ENCODE measurements around the gene SPATS1.
"Not testable (repeated sequence)": the region's sequence is repeated elsewhere in the genome, so short reads cannot be mapped to it uniquely, and the experiment has no call there.

The SPATS1 gene

GRCh38 chr6:44311767-44312166 lies 30.7 kb upstream of the SPATS1 start:
- DNase-seq, result no peak

- peak; percentile 91 for DNase-seq
These were observed 29.3 kb upstream of the SPATS1 start, which contains the start of gene AARS2 for GRCh38 chr6:44312901-44313788. Gene AARS2 (minus strand): TSS chr6:44313347. CDS start chr6:44313323, 24 bp downstream.

GRCh38 chr6:44314657-44315056 lies 27.8 kb upstream of the SPATS1 start:
- DNase-seq, result not testable (repeated sequence)

- no peak for DNase-seq
These were observed 26.9 kb upstream of the SPATS1 start for GRCh38 chr6:44315516-44315915.

DNA sequence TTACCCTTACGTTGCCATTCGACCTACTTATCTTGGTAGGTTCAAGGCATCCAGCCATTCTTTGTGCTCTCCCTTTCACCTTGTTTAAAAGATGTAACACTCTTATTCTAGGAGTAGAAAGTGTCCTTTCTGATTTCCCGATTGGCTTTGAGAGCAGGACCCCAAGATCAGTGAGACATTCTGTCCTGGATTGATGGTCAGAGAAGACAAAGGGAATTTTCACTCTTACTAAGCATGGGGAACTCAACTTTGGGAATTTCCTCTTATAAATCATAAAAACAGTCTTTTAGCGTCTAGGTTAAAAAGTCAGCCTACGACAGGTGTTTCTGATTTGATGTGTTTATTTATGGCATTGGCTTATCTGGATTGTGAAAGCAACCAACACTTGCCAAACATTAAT lies 26.5 kb upstream of the SPATS1 start:
- DNase-seq, result no peak

- no peak for DNase-seq
These were observed 26.0 kb upstream of the SPATS1 start for GRCh38 chr6:44316481-44316880.

- not testable (repeated sequence) for DNase-seq
These were observed 25.3 kb upstream of the SPATS1 start for GRCh38 chr6:44317136-44317631.

DNA sequence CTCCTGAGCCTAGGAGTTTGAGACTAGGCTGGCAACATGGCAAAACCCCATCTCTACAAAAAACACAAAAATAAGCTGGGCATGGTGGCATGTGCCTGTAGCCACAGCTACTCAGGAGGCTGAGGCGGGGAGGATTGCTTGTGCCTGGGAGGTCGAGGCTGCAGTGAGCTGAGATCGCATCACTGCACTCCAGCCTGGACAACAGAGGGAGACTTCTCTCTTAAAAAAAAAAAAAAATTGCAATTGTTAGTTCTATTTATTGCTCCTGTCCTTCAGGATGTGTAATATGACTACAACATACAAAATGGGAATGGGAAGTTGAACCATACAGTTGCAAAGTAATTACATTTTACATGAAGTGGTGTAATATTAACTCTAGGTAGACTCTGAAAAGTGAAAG lies 21.2 kb upstream of the SPATS1 start:
- DNase-seq, result no peak

GRCh38 chr6:44327096-44327495 lies 15.4 kb upstream of the SPATS1 start:
- DNase-seq, result no peak

- DNase-seq, result no peak
These were observed 14.7 kb upstream of the SPATS1 start for GRCh38 chr6:44327760-44328159.

GRCh38 chr6:44328203-44328602 lies 14.2 kb upstream of the SPATS1 start:
- DNase-seq, result not testable (repeated sequence)

DNA sequence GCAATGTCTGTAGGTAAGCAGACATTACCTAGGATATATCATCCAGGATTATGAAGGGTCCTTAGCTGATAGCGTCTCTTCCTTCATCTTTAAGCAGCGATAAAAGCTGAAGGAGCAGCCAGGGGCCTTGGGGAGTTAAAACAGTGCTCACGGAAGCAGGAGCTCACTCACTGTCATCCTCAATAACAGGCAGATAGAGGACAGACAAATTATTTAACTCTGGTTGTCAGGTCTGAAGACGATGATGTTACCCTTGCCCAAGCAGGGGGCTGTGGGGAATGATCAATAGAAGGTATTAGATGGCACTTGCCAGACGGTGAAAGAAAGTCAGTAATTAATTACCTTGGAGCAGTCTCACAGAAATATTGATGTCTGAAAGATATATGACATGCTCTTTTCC lies 12.6 kb upstream of the SPATS1 start:
- DNase-seq, result no peak

GRCh38 chr6:44332585-44332984 lies 9.9 kb upstream of the SPATS1 start:
- no peak for DNase-seq

DNA sequence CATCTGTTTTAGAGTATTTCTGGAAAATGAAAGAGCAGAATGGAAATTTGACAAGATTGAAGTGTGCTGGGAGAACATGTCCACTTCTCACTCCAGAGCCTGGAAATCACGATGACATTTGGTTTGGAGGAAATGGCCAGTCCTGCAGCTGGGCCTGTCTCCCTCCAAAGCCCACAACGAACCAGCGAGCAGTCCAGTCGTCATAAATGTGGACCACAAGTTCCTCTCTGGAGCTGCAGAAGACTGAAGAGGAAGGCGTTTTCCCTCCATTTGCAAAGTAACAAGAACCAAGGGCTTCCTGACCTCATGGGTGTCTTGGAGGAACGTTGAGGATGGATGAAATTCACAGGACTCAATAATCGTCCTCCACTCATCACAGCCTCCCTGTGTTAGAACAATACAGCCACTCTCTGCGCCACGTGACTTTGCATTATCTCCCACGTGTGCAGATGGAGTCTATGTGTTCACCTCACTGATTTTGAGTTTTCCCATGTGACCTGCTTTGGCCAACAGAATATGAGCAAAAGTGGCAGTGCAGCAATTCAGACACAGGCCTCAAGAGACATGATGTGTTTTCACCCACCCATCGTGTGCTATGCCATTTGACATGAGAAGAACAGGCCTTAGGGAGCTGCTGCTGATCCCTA lies 9.1 kb upstream of the SPATS1 start:
- no peak for DNase-seq

DNA sequence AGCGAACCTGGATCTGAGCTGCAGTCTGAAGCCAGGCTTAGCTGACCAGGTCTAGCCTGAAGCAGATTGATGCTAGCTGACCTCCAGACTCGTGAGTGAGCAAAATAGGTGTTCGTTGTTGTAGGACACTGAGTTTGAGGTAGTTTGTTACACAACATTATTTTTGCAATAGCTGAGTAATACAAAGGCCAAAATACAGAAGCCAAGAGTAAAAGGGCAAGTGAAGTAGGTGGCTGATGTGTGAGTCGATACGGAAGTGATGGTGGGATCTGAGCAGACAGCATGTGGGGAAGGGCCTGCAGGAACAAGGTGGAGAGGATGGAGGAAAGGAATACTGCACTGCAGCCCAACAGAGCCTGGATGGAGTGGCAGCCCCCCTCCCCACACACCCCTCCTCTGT lies 8.5 kb upstream of the SPATS1 start:
- no peak for DNase-seq

DNA sequence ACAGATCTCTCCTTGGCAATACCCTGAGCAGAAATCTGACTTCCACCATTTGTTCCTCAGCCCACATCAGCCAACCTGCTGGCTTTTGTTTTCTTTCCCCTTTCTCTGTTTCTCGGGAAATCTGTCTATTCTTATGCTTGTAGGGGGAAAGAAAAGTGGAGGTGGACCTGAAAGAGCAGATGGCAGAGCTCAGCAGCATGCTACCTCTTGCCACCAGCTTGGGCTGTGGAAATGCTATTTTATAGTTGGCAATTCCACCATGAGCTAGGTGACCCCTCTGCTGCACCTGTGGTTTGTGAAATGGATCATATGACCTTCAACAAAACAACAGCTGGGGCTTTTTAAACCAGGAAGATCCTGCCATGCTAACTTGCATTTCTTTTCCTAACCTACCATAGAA lies 6.8 kb upstream of the SPATS1 start:
- no peak for DNase-seq

DNA sequence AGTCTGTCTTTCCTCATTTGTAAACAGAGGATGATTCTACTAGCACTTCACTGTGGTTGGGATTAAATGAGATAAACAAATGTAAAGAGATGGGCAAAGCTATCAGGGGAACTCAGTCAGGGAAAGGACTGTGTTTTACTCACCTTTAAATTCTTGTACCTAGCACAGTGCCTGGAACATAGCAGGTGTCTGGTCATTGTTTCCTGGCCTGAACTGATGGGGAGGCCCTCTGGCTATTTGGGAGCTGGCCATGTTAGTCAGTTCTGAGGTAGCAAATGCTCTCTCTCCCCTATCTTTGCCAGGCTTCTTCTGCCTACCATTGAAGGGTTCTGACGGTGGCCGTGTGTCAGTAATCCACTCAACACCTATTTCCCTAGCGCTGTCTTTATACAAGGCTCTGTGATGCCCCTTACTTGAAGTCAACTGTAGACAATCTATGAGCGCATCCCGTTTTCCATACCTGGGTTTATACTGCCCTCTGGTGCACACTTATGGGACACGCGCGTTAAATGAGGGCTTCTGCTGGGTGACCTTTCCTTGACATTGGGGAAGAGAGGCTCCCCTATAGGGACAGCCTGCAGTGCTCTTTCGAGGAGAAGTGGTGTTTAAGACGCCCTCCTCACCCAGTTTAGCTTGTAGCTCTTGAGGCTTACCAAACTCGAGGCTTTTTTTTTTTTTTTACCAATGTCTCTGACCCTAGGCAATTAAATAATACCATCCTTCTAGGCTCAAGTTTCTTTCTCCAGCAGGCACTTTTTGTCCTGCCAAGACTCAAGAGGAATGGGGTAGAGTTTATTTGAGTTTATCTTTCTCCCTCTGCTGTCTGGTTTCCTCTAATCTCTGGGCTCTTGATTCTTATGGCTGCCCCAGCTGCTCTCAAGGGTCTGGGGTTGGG lies 4.0 kb upstream of the SPATS1 start:
- peak; percentile 83 for DNase-seq

DNA sequence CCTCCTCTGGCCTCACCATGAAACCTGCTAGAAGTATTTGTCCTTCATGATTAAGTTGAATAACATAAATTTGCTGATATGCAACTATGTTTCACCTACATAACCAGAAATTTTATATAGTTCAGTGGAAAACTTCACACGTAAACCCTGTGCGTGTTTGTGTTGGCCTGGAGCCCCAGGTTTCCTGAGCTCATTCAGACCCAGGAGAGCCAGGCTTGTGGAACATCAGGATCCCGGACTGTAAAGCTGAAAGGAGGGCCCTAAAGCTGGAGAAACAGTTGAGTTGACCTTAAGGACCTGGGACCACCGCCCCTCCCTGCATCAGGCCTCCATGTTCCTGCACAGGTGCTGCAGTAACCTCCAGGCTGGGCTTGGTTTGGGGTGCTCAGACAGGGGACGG lies 3.1 kb upstream of the SPATS1 start:
- no peak for DNase-seq

GRCh38 chr6:44339763-44340625 lies 2.5 kb upstream of the SPATS1 start:
- no peak for DNase-seq

GRCh38 chr6:44341095-44341890 lies 1.2 kb upstream of the SPATS1 start:
- no peak for DNase-seq

GRCh38 chr6:44342052-44342451 lies 398 bp upstream of the SPATS1 start:
- DNase-seq, result no peak

All from NCI-H1092 treated with DMSO at 0.1 percent for 48 hours (cell line).